ENCODE results near the gene APOH.

Gene APOH

GRCh38 chr17:66191593-66192377 is 37.4 kb downstream of the APOH start, which contains the start of gene CEP112:
Gene CEP112 (minus strand): TSS chr17:66192133.
- peak; percentile 93 for DNase-seq

DNA sequence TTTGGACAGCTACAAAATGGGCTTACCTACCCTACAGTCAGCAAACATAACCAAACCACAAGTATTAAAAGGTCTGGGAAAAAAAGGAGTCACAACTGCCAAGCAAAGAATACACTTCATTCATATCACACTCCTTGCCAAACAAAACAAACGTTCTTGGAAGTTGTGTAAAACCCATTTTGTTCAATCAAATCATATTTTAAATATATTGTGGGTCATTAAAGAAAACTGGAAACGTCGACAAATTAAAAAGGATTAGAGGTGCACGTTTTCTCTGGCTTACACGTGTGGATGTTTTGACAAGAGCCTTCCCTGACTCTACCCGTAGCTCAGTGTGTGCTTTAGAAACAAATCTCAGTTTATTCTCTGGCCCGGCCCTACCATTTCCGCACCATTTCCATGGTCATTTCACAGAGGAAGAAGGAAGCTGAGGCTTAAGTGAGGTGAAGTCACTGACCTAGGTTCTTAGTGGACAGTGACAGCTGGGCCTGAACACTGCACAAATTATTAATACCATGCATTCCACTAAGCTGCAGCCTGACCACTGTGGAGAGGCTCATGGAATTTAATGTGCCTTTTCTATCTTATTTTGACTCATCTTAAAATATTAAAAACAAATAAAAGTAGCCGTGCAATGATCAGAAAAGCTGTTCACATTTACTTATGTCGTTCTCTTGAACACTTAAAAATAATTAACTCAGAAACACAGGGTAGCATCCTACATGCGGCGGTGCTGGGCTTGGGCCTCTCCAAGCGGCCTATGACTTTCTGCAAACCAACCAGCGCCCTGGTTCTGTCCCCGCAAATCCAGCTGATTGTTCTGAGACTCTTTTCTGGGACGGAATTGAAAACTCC is 38.2 kb downstream of the APOH start:
- no peak for DNase-seq

GRCh38 chr17:66187718-66188117 is 41.5 kb downstream of the APOH start:
- DNase-seq, result no peak

GRCh38 chr17:66185862-66186261 is 43.4 kb downstream of the APOH start:
- DNase-seq, result no peak

DNA sequence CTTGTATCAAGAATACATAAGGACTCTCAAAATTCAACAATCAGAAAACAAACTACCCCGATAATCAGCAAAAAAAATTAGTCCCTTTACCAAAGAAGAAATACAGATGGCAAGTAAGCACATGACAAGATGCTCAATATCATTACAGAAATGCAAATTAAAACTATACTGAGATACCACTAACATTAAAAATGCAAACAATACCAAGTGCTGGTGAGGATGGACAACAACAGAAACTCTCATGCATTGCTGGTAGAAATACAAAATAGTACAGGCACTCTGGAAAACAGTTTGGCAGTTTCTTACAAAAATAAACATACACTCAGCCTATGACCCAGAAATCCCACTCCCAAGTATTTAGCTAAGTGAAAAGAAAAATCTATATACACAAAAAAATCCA is 44.8 kb downstream of the APOH start:
- DNase-seq, result no peak

GRCh38 chr17:66183529-66183928 is 45.7 kb downstream of the APOH start:
- no peak for DNase-seq

GRCh38 chr17:66178642-66179041 is 50.6 kb downstream of the APOH start:
- no peak for DNase-seq

GRCh38 chr17:66177048-66177447 is 52.2 kb downstream of the APOH start:
- no peak for DNase-seq

DNA sequence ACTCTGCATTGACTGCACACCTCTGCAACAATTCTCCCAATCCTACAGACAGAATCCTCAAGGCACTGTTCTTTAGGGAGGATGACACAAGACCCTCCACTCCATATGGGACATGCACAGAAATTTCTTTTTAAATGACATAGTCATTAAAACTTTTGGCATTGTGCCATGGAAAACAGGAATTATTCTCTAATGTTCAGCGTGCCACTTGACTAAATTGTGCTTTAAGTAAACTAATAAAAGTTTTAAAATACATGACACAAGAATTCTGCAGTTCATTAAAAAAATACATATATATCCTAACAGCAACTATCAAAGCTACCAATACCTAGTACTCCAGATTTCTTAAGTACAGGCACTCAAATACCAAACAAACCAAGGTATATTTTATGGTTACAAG is 53.3 kb downstream of the APOH start:
- no peak for DNase-seq

- no peak for DNase-seq
These were observed 56.5 kb downstream of the APOH start for GRCh38 chr17:66172691-66173223.

DNA sequence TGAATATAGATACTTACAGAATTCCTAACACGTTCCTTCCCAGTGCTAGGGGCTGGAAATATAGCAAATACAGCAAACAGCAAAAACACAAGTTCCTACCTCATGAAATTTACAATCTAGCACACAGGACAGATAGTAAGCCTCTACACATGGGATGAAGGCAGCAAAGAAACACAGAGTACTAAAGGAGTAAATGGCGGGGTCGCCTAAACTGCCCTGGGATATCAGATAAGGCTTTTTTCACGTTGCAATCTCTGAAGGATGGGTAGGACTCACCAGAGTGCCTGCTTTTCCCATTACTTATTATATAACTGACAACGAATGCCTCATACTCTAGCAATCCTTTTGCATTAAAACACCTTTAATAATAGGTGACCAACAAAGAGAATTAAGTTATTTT is 57.1 kb downstream of the APOH start:
- DNase-seq, result no peak

- DNase-seq, result no peak
These were observed 57.5 kb downstream of the APOH start for GRCh38 chr17:66171692-66172091.

DNA sequence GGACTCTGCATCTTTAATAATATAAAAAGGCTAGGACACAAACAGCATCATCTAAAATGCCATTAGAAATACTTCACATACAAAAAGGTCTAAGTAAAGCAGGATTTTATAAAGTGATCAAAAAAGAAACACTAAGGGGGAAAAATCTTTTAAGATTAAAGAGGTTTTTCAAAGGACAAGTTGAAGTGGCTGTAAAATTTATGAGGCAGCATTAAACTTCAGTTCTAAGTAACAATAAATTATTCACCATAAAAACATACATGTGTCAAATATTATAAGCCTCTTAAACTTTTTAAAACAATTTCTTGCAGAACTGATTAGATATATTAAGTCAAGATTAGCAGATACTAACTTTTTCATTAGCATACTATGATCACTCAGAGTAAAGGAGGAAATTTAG is 58.0 kb downstream of the APOH start:
- no peak for DNase-seq

GRCh38 chr17:66169839-66170238 is 59.4 kb downstream of the APOH start:
- no peak for DNase-seq

DNA sequence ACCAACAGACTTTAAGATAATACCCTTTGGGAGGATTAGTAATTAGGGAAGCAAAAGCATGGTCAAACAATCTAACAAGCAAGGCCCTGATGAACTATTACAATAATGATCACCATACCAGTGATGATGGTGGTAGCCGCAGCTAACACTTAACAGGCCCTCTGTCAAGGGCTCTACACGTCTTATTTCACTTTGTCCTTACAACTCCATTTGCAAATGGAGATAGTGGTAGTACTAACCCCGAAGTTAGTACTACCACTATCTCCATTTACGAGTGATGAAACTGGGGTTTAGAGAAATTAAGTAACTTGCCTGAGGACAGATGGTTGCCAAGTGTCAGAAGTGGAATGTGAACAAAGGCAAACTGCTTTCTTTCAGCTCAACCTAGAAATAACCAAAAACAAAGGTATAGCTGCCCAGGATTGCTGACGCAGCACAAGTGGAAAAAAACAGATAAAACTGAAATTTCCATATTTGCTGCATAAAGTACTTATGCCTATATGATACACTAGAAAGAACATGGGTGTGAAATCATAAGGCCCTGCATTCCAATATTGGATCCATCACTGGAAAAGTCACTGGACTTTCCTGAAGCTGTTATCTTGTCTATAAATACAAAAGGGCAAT is 61.9 kb downstream of the APOH start:
- no peak for DNase-seq

DNA sequence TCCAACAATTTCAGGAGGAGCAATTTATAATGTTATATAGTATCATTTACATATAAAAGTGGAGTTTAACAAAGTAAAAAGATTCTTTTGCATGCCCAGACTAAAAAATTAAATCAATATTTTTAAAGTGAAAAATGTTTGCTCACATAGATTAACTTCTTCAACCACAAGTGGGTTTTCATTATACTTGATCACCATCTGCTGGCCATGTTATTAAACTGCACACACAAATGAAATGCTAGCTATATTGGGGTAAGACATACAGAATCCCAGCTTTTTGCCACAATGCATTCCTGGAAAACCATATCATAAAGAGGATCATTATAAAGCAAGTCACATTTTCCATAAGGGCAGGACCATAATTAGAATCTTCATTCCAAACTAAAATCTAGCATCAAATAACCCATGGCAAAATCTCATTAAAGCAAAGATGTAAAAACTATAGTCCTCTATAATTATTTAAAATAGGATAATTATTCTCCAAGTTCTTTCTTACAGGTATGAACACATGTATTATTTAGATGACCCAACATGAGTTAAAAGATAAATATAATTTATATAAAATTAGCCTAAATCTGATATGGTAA is 63.6 kb downstream of the APOH start:
- no peak for DNase-seq
